A549 (cell line): ENCODE data around the gene DISC1. TPM values are rescaled to one million over a fixed set of nuclear protein-coding genes. Genes with fewer than 3 reads are reported as not detected.
A peak's percentile ranks its signal among the peaks of the same experiment; 100 is the strongest.

ENCODE experiments used
- ATAC-seq, 2 experiments: fragments of 200-7000 bp in 1 of 2; fragments of >200 bp in 1 of 2; cut with Nextera tagmentation in 1 of 2; cut with Tn5 transposase in 1 of 2; 3 replicates each; pipeline versions ENCODE4 v1.8.0 to v1.9.1; 2018 to 2020; ENCODE audit warnings: mild to moderate bottlenecking in 1 of 2, moderate library complexity in 1 of 2
- CTCF ChIA-PET: fragments of 300-600 bp; sonication (Branson Sonifier 250); formaldehyde crosslinking; extraction: SDS; loops from one replicate; lab custom pipeline; 2021; ENCODE audit warnings: antibody characterized with exemption, inconsistent platforms; lab: Yijun Ruan, JAX
- POLR2A ChIA-PET: fragments of 350-600 bp; formaldehyde crosslinking; extraction: SDS; loops from one replicate; lab custom pipeline; 2021; ENCODE audit warnings: antibody characterized with exemption, inconsistent platforms; lab: Yijun Ruan, JAX
- DNase-seq, 2 experiments: peaks; one replicate each; pipeline versions ENCODE4 v3.0.0 to v3.0.0-alpha.2; 2011 to 2016; ENCODE audit warnings: low read depth in 1 of 2, low spot score in 1 of 2
- FAIRE-seq: peaks from 2 replicates; lab custom pipeline; 2011; peaks lifted over from hg19 to GRCh38; lab: Jason Lieb, UNC
- H3K27ac ChIP-seq, 2 experiments: fragments of >200 bp; sonication (Bioruptor Twin); formaldehyde crosslinking; 3 replicates each; pipeline ENCODE4 v1.5.1; 2016 to 2017
- H3K4me1 ChIP-seq: fragments of >200 bp; sonication (Bioruptor Twin); formaldehyde crosslinking; 3 replicates; pipeline ENCODE4 v1.6.1; 2016
- H3K4me2 ChIP-seq: fragments of >200 bp; sonication (Bioruptor Twin); formaldehyde crosslinking; 3 replicates; pipeline ENCODE4 v1.6.1; 2016
- H3K4me3 ChIP-seq: fragments of >200 bp; sonication (Bioruptor Twin); formaldehyde crosslinking; 3 replicates; pipeline ENCODE4 v1.5.1; 2016
- H3K9me3 ChIP-seq: fragments of >200 bp; sonication (Bioruptor Twin); formaldehyde crosslinking; 3 replicates; pipeline ENCODE4 v1.6.1; 2016
- BHLHE40 ChIP-seq: IDR thresholded peaks from 2 replicates; pipeline ENCODE4 v1.6.1; 2012; ENCODE audit warnings: low read depth, low read length, inconsistent platforms
- CBX8 ChIP-seq: fragments of 200-600 bp; sonication (generic); IDR thresholded peaks from 2 replicates; pipeline ENCODE4 v1.6.1; 2016
- CEBPB ChIP-seq, 2 experiments: fragments of >200 bp in 1 of 2; sonication (Bioruptor Twin) in 1 of 2; formaldehyde crosslinking in 1 of 2; IDR thresholded peaks; 2 replicates each; pipeline ENCODE4 v1.6.1; 2012 to 2016
- CHD4 ChIP-seq: fragments of 200-600 bp; sonication (generic); IDR thresholded peaks from 2 replicates; pipeline ENCODE4 v1.6.1; 2016; ENCODE audit warnings: antibody characterized with exemption, mild to moderate bottlenecking, borderline replicate concordance
- EHMT2 ChIP-seq: fragments of 200-600 bp; sonication (generic); IDR thresholded peaks from 2 replicates; pipeline ENCODE4 v1.6.1; 2016; ENCODE audit warnings: antibody characterized with exemption, low read depth, mild to moderate bottlenecking, moderate library complexity
- FOSB ChIP-seq: fragments of 250-450 bp; sonication (Bioruptor Pico); IDR thresholded peaks from 2 replicates; pipeline ENCODE4 v1.5.0; 2020; ENCODE audit warnings: mild to moderate bottlenecking, moderate library complexity
- FOSL2 ChIP-seq, 2 experiments: fragments of 450-650 bp in 1 of 2; fragments of >200 bp in 1 of 2; sonication (Bioruptor Twin) in 1 of 2; formaldehyde crosslinking; IDR thresholded peaks; 2 replicates each; pipeline versions ENCODE4 v1.5.0 to v1.6.1; 2016 to 2020; ENCODE audit warnings: mild to moderate bottlenecking in 1 of 2, moderate library complexity in 1 of 2
- HEYL ChIP-seq: fragments of 250-450 bp; sonication (Bioruptor Pico); IDR thresholded peaks from 2 replicates; pipeline ENCODE4 v1.8.0; 2021; ENCODE audit warnings: mild to moderate bottlenecking, moderate library complexity
- HOXB5 ChIP-seq: fragments of 250-450 bp; sonication (Bioruptor Pico); IDR thresholded peaks from 2 replicates; pipeline ENCODE4 v1.5.0; 2020; ENCODE audit warnings: mild to moderate bottlenecking, moderate library complexity
- JUN ChIP-seq, 2 experiments: fragments of >200 bp; sonication (Bioruptor Twin); formaldehyde crosslinking; IDR thresholded peaks; 2 replicates in 1 of 2; 3 replicates in 1 of 2; pipeline ENCODE4 v1.6.1; 2016 to 2017
- KDM1A ChIP-seq: fragments of 200-600 bp; sonication (generic); IDR thresholded peaks from 2 replicates; pipeline ENCODE4 v1.6.1; 2016; ENCODE audit warnings: low read depth, mild to moderate bottlenecking
- NPAS2 ChIP-seq: fragments of 250-450 bp; sonication (Bioruptor Pico); IDR thresholded peaks from 2 replicates; pipeline ENCODE4 v1.8.0; 2022; ENCODE audit warnings: mild to moderate bottlenecking, moderate library complexity, borderline replicate concordance
- RAD21 ChIP-seq, 2 experiments: fragments of >200 bp in 1 of 2; sonication (Bioruptor Twin) in 1 of 2; formaldehyde crosslinking in 1 of 2; IDR thresholded peaks in 1 of 2; conservative IDR thresholded peaks in 1 of 2; 2 replicates in 1 of 2; 3 replicates in 1 of 2; pipeline ENCODE4 v1.6.1; 2012 to 2018; ENCODE audit warnings: inconsistent platforms in 1 of 2
- RARB ChIP-seq: fragments of 250-450 bp; sonication (Bioruptor Pico); IDR thresholded peaks from 2 replicates; pipeline ENCODE4 v1.8.0; 2021; ENCODE audit warnings: mild to moderate bottlenecking, moderate library complexity
- SMC3 ChIP-seq: fragments of >200 bp; sonication (Bioruptor Twin); formaldehyde crosslinking; IDR thresholded peaks from 3 replicates; pipeline ENCODE4 v1.6.1; 2018; ENCODE audit warnings: inconsistent platforms
- TFCP2L1 ChIP-seq: fragments of 250-450 bp; sonication (Bioruptor Pico); IDR thresholded peaks from 2 replicates; pipeline ENCODE4 v1.5.0; 2021; ENCODE audit warnings: mild to moderate bottlenecking
- TP53 ChIP-seq: fragments of 250-450 bp; sonication (Bioruptor Pico); IDR thresholded peaks from 2 replicates; pipeline ENCODE4 v1.5.0; 2021; ENCODE audit warnings: mild to moderate bottlenecking, moderate library complexity
- ZFP36 ChIP-seq: fragments of 450-650 bp; IDR thresholded peaks from 2 replicates; pipeline ENCODE4 v1.6.1; 2014; ENCODE audit warnings: borderline replicate concordance; ENCODE audit not compliant: partially characterized antibody
- ZSCAN20 ChIP-seq: fragments of 250-450 bp; sonication (Bioruptor Pico); IDR thresholded peaks from 2 replicates; pipeline ENCODE4 v1.8.0; 2022; ENCODE audit warnings: mild to moderate bottlenecking, moderate library complexity
- WGBS: methylation state at CpG from one replicate; pipeline ENCODE4 v1.1.6; 2017; ENCODE audit errors: missing lambda C conversion rate; 5-methylcytosine and 5-hydroxymethylcytosine counted together
- polyA plus RNA-seq, 4 experiments: library from polyadenylated mRNA; depleted of rRNA in 3 of 4; stranded (reverse); fragments of >200 nt; fragmentation: RNase III in 1 of 4; extraction: RNeasy Plus Mini Kit Qiagen cat#74134 plus additional on column Dnase treatment in 1 of 4; gene quantifications; 2 replicates in 3 of 4; 3 replicates in 1 of 4; pipeline ENCODE4 v1.2.3, GENCODE V29; 2011 to 2017
- TF ChIP-seq, protein P1 (sequence below): IDR thresholded peaks from 2 replicates; pipeline ENCODE4 v1.6.1; 2012
- TF ChIP-seq, protein P2 (sequence below): fragments of 250-450 bp; sonication (Bioruptor Pico); IDR thresholded peaks from 2 replicates; pipeline ENCODE4 v1.5.0; 2020; ENCODE audit warnings: low read depth, mild to moderate bottlenecking, moderate library complexity
- TF ChIP-seq, protein P3 (sequence below): fragments of >200 bp; sonication (Bioruptor Twin); formaldehyde crosslinking; IDR thresholded peaks from 2 replicates; pipeline ENCODE4 v1.6.1; 2016
- TF ChIP-seq, protein P4 (sequence below): fragments of >200 bp; sonication (Bioruptor Twin); formaldehyde crosslinking; IDR thresholded peaks from 3 replicates; pipeline ENCODE4 v1.6.1; 2016
- TF ChIP-seq, protein P5 (sequence below): fragments of >200 bp; sonication (Bioruptor Twin); formaldehyde crosslinking; IDR thresholded peaks from 3 replicates; pipeline ENCODE4 v1.5.1; 2016

Gene DISC1
- polyA plus RNA-seq, 2 of the 4 experiments (the other 2 are of a cell fraction) = 0.39 to 0.74 TPM

DNA sequence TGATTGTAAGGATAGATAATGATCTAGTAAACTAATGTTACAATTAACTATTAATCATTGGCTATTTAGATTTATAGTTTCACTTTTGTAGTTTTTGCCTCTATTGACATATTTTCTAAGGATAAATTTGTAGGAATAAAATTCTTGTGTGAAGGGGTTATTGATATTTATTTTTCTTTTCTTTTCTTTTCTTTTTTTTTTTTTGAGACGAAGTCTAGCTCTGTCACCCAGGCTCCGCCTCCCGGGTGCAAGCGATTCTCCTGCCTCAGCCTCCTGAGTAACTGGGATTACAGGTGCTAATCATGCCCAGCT is 24.0 kb upstream of the DISC1 start:
- ATAC-seq (no peak), FAIRE-seq (no peak), DNase-seq (no peak)
- H3K4me3 ChIP-seq = peak overlapping the region; percentile 48; the same call in 1 of the 3 replicates
- H3K27ac ChIP-seq = peak overlapping the region in 1 of 2 experiments; percentile 67; a peak in 1 of 6 replicates
- 75% methylated on average over 4 of the region's 4 CpGs for WGBS
- POLR2A ChIA-PET = no interaction called here
- TF ChIP-seq CBX8 (no peak), ZFP36 (no peak), TFCP2L1 (CRISPR knock-in tag) (no peak), CEBPB (IDR thresholded peaks at IDR 0.05) (no peak), FOSL2 (IDR thresholded peaks at IDR 0.05) (no peak), FOSL2 (CRISPR knock-in tag; IDR thresholded peaks at IDR 0.05) (no peak), JUN (IDR thresholded peaks at IDR 0.05) (no peak), RARB (CRISPR knock-in tag) (no peak)
- TF ChIP-seq, protein P1, sequence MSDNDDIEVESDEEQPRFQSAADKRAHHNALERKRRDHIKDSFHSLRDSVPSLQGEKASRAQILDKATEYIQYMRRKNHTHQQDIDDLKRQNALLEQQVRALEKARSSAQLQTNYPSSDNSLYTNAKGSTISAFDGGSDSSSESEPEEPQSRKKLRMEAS = no peak
- TF ChIP-seq, protein P2, sequence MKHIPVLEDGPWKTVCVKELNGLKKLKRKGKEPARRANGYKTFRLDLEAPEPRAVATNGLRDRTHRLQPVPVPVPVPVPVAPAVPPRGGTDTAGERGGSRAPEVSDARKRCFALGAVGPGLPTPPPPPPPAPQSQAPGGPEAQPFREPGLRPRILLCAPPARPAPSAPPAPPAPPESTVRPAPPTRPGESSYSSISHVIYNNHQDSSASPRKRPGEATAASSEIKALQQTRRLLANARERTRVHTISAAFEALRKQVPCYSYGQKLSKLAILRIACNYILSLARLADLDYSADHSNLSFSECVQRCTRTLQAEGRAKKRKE (CRISPR knock-in tag) = no peak
- TF ChIP-seq, protein P3, sequence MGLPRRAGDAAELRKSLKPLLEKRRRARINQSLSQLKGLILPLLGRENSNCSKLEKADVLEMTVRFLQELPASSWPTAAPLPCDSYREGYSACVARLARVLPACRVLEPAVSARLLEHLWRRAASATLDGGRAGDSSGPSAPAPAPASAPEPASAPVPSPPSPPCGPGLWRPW = no peak
- CTCF ChIA-PET = interaction anchor here (0.7 to 1.8 kb wide), 7 partner anchors 10 to 804 kb away, joined by 3 to 4 read pairs (median 3); no protein-coding TSS in a partner anchor
- H3K4me2 ChIP-seq = peak overlapping the region; percentile 90
- H3K9me3 ChIP-seq = no peaks in the 10 kb centered on the region
- H3K4me1 ChIP-seq = 0 out of 3 replicates have a peak, but pooled peaks cover 4% of the 10 kb centered on the region

DNA sequence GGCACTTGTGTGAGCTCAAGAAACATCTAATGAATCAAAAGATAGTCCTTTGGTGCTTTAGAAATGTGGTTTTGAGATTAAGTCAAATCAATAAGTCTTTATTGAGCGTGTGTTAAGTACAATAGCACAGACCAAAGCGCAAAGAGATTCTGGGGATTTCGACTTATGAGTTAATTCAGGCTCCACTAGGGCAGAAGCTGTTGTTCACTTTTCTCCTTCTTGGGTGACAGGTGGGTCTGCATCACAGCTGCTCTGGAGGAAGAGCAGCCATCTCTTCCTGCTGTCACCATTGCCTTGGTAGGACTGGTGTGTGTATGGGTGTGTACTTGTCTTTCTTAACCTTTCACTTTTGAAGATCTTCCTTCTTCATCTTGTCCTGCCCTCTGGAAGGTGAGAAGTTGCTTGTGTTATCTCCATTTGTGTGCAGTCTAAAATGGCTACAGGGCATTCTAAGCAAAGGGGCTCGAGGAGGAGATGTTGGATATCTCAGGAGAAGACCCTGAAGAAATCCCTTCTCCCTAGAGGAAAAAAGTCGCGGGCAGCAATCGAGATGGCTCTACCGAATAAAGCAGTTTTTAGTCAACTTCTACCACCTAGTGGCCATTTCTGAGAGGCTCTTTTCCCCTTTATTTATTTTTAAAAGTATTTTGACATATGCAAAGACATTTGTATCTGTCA is 22.9 kb upstream of the DISC1 start:
- Histone ChIP-seq H3K4me3 (peak overlapping the region; percentile 48), H3K9me3 (peaks cover 4% of the 10 kb centered on the region), H3K27ac (peak overlapping the region; percentile 30 to 67; a peak in 5 of 6 replicates), H3K4me1 (0 out of 3 replicates have a peak, but pooled peaks cover 4% of the 10 kb centered on the region), H3K4me2 (peak overlapping the region; percentile 90)
- under 1% methylated on average over 8 of the region's 8 CpGs for WGBS
- CTCF ChIA-PET = interaction anchor here (0.6 to 3.0 kb wide), 14 partner anchors 9 to 805 kb away, joined by 3 to 10 read pairs (median 3); no protein-coding TSS in a partner anchor
- FAIRE-seq (no peak), ATAC-seq (peak; percentile 86 to 91), DNase-seq (peak; percentile 57 to 79)
- POLR2A ChIA-PET = no interaction called here
- TF ChIP-seq BHLHE40 (no peak), EHMT2 (no peak), HEYL (CRISPR knock-in tag) (no peak), RAD21 (conservative IDR thresholded peaks at IDR 0.05 in 1 of 2, IDR thresholded peaks at IDR 0.05 in 1 of 2) (peak; percentile 85 to 93), ZSCAN20 (no peak), KDM1A (no peak), CHD4 (no peak), FOSL2 (IDR thresholded peaks at IDR 0.05) (no peak), FOSL2 (CRISPR knock-in tag; IDR thresholded peaks at IDR 0.05) (no peak), HOXB5 (CRISPR knock-in tag) (peak; percentile 98), SMC3 (peak; percentile 76), TP53 (CRISPR knock-in tag) (no peak), CEBPB (IDR thresholded peaks at IDR 0.05) (no peak), NPAS2 (no peak), FOSB (no peak)
- TF ChIP-seq, protein P1 = no peak
- TF ChIP-seq, protein P2 (CRISPR knock-in tag) = no peak
- TF ChIP-seq, protein P4, sequence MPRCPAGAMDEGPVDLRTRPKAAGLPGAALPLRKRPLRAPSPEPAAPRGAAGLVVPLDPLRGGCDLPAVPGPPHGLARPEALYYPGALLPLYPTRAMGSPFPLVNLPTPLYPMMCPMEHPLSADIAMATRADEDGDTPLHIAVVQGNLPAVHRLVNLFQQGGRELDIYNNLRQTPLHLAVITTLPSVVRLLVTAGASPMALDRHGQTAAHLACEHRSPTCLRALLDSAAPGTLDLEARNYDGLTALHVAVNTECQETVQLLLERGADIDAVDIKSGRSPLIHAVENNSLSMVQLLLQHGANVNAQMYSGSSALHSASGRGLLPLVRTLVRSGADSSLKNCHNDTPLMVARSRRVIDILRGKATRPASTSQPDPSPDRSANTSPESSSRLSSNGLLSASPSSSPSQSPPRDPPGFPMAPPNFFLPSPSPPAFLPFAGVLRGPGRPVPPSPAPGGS = no peak
- TF ChIP-seq, protein P5, sequence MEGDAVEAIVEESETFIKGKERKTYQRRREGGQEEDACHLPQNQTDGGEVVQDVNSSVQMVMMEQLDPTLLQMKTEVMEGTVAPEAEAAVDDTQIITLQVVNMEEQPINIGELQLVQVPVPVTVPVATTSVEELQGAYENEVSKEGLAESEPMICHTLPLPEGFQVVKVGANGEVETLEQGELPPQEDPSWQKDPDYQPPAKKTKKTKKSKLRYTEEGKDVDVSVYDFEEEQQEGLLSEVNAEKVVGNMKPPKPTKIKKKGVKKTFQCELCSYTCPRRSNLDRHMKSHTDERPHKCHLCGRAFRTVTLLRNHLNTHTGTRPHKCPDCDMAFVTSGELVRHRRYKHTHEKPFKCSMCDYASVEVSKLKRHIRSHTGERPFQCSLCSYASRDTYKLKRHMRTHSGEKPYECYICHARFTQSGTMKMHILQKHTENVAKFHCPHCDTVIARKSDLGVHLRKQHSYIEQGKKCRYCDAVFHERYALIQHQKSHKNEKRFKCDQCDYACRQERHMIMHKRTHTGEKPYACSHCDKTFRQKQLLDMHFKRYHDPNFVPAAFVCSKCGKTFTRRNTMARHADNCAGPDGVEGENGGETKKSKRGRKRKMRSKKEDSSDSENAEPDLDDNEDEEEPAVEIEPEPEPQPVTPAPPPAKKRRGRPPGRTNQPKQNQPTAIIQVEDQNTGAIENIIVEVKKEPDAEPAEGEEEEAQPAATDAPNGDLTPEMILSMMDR = peak; percentile 92
